NB4 (cell line): Measurements from ENCODE around the gene SIRT7.

Source experiments
- CTCF ChIP-seq: IDR thresholded peaks from one replicate; pipeline ENCODE4 v1.5.1; 2012; ENCODE audit warnings: low read depth, low read length
- MAX ChIP-seq: IDR thresholded peaks from 2 replicates; pipeline ENCODE4 v1.6.1; 2011; ENCODE audit warnings: low read depth, low read length
- POLR2A ChIP-seq: IDR thresholded peaks from 2 replicates; pipeline ENCODE4 v1.6.1; 2011; ENCODE audit warnings: mild to moderate bottlenecking; ENCODE audit not compliant: insufficient read length; ENCODE audit errors: extremely low read depth

DNA sequence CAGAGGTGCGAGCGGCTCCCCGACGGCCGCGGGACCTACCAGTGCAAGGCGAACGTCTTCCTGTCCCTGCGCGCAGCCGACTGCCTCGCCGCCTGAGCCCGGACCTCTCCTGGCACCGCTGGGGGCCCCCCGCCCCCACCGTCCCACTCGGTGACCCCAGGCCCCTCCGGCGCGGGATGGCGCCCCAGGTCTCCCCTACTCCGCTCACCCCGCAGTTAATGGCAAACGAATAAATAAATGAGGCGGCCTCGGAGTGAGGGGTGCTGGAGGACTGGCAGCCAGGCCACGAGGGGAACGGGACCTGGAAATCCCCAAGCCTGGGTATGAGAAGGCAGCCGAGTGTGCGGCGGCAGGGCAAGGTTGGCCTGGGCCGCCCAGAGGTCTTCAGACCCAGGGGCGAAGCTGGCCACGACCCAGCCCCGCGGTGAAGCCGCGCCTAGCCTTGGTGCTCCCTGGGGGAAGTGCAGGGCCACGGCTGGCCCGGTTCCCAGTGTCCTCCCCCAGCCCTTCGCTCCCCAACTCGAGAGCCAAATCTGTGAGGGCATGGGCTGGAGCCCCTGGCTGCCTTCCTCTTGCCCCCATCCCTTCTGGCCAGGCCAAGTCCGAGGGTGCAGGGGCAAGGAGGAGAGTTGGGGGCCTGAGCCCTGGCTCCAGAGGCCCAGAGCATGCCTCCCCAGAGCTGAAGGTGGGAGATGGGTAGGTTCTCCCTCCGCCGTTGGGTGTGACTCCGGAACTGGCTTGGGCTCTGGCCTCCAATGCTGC is 15.1 kb downstream of the SIRT7 start:
- no peak for TF ChIP-seq CTCF
- no peak for TF ChIP-seq POLR2A
- TF ChIP-seq MAX: no peak
